Osteocyte (in vitro differentiated cells): ENCODE data around the gene NUTM1. TPM values are rescaled to one million over a fixed set of nuclear protein-coding genes. Genes with fewer than 3 reads are reported as not detected.
"Not testable (repeated sequence)": the region's sequence is repeated elsewhere in the genome, so short reads cannot be mapped to it uniquely, and the experiment has no call there.

Source experiments
- DNase-seq: peaks from one replicate; pipeline ENCODE4 v3.0.0; 2021; ENCODE audit warnings: mixed read lengths; ENCODE audit not compliant: unreplicated experiment; ENCODE audit errors: extremely low spot score
- H3K27ac Mint-ChIP-seq: one replicate; pipeline ENCODE4 v1.8.0; 2021; ENCODE audit warnings: mild to moderate bottlenecking, mixed read lengths; ENCODE audit not compliant: unreplicated experiment
- H3K27me3 Mint-ChIP-seq: one replicate; pipeline ENCODE4 v1.8.0; 2021; ENCODE audit warnings: mixed read lengths; ENCODE audit not compliant: unreplicated experiment
- H3K36me3 Mint-ChIP-seq: one replicate; pipeline ENCODE4 v1.8.0; 2021; ENCODE audit warnings: mixed read lengths; ENCODE audit not compliant: unreplicated experiment
- H3K4me1 Mint-ChIP-seq: one replicate; pipeline ENCODE4 v1.8.0; 2021; ENCODE audit warnings: mixed read lengths; ENCODE audit not compliant: unreplicated experiment
- H3K4me3 Mint-ChIP-seq: one replicate; pipeline ENCODE4 v1.8.0; 2021; ENCODE audit warnings: mild to moderate bottlenecking, moderate library complexity, mixed read lengths; ENCODE audit not compliant: unreplicated experiment
- H3K9me3 Mint-ChIP-seq: one replicate; pipeline ENCODE4 v1.8.0; 2021; ENCODE audit warnings: mixed read lengths; ENCODE audit not compliant: unreplicated experiment
- CTCF ChIP-seq: fragments of 200-600 bp; sonication (generic); IDR thresholded peaks from 2 replicates; pipeline ENCODE4 v1.5.0; 2021; ENCODE audit warnings: antibody characterized with exemption, mild to moderate bottlenecking, moderate library complexity
- total RNA-seq: library from RNA; stranded (reverse); gene quantifications from 2 replicates; pipeline ENCODE4 v1.2.1, GENCODE V29; 2021

NUTM1 gene
- total RNA-seq, 1 donor from 2014 or later: not detected

- Mint-ChIP-seq H3K27me3 (no peaks in the 10 kb centered on the region), H3K9me3 (no peaks in the 10 kb centered on the region), H3K36me3 (peaks cover 15% of the 10 kb centered on the region), H3K4me1 (peaks cover 39% of the 10 kb centered on the region), H3K4me3 (no peak overlapping the region), H3K27ac (no peak overlapping the region)
- TF ChIP-seq CTCF: no peak
- no peak for DNase-seq
Measured at GRCh38 chr15:34341381-34342212, 1.5 kb upstream of the NUTM1 start.

- not testable (repeated sequence) for H3K27me3 Mint-ChIP-seq, H3K27ac Mint-ChIP-seq, H3K4me3 Mint-ChIP-seq, H3K9me3 Mint-ChIP-seq
- DNase-seq: peak; percentile 74
- Mint-ChIP-seq H3K36me3 (peaks cover 15% of the 10 kb centered on the region), H3K4me1 (peaks cover 35% of the 10 kb centered on the region)
Measured at GRCh38 chr15:34342213-34342736, 840 bp upstream of the NUTM1 start.

- Mint-ChIP-seq H3K27ac (no peak overlapping the region), H3K9me3 (no peaks in the 10 kb centered on the region), H3K4me1 (no peaks in the 10 kb centered on the region), H3K27me3 (no peaks in the 10 kb centered on the region), H3K4me3 (no peak overlapping the region), H3K36me3 (no peaks in the 10 kb centered on the region)
- no peak for TF ChIP-seq CTCF
- DNase-seq: peak; percentile 66
Measured at GRCh38 chr15:34347951-34348638, 5.0 kb downstream of the NUTM1 start.

GRCh38 chr15:34348735-34349300, 5.7 kb downstream of the NUTM1 start:
- Mint-ChIP-seq H3K4me1 (no peaks in the 10 kb centered on the region), H3K36me3 (no peaks in the 10 kb centered on the region), H3K4me3 (no peak overlapping the region), H3K9me3 (no peaks in the 10 kb centered on the region), H3K27me3 (no peaks in the 10 kb centered on the region), H3K27ac (no peak overlapping the region)
- no peak for TF ChIP-seq CTCF
- DNase-seq: peak; percentile 74

GRCh38 chr15:34349769-34350168, 6.7 kb downstream of the NUTM1 start:
- Mint-ChIP-seq H3K27me3 (no peaks in the 10 kb centered on the region), H3K27ac (no peak overlapping the region), H3K4me3 (no peak overlapping the region), H3K9me3 (no peaks in the 10 kb centered on the region), H3K4me1 (no peaks in the 10 kb centered on the region), H3K36me3 (no peaks in the 10 kb centered on the region)
- TF ChIP-seq CTCF: no peak
- DNase-seq: peak; percentile 57

GRCh38 chr15:34352996-34353395, 9.9 kb downstream of the NUTM1 start:
- DNase-seq, H3K36me3 Mint-ChIP-seq, H3K4me3 Mint-ChIP-seq, H3K27me3 Mint-ChIP-seq, H3K9me3 Mint-ChIP-seq, H3K27ac Mint-ChIP-seq, H3K4me1 Mint-ChIP-seq: not testable (repeated sequence)
